HepG2 (cell line): Measurements from ENCODE around the gene TBX5. TPM values are rescaled to one million over a fixed set of nuclear protein-coding genes. Genes with fewer than 3 reads are reported as not detected.

Source experiments
- ATAC-seq: fragments of 200-7000 bp; cut with Tn5 transposase; 3 replicates; pipeline ENCODE4 v1.9.1; 2020; ENCODE audit warnings: mild to moderate bottlenecking, moderate library complexity
- BruUV-seq: library from RNA; stranded (reverse); fragments of 400-500 nt; replicated peaks from 2 replicates; lab custom pipeline; 2021; lab: Mats Ljungman, UMichigan
- CTCF ChIA-PET: fragments of 300-600 bp; formaldehyde crosslinking; extraction: SDS; loops from one replicate; lab custom pipeline; 2021; ENCODE audit warnings: low total read pairs, inconsistent platforms, low intra/inter-chr PET ratio; lab: Yijun Ruan, JAX
- POLR2A ChIA-PET: fragments of 350-600 bp; sonication (Branson Sonifier 250); formaldehyde crosslinking; loops from one replicate; lab custom pipeline; 2020; ENCODE audit warnings: antibody characterized with exemption, inconsistent platforms; lab: Yijun Ruan, JAX
- DNase-seq: peaks from one replicate; pipeline ENCODE4 v3.0.0-alpha.2; 2015; ENCODE audit warnings: low spot score
- FAIRE-seq: peaks from 3 replicates; lab custom pipeline; 2011; peaks lifted over from hg19 to GRCh38; lab: Jason Lieb, UNC
- H2AFZ ChIP-seq: one replicate; pipeline ENCODE4 v1.6.1; 2011; ENCODE audit warnings: low read length, inconsistent platforms
- H3K27ac ChIP-seq: fragments of 300-600 bp; 3 replicates; pipeline ENCODE4 v1.8.0; 2011; ENCODE audit warnings: mixed run types, mild to moderate bottlenecking, mixed read lengths, low read length, inconsistent platforms; ENCODE audit not compliant: insufficient read depth; ENCODE audit errors: extremely low read length
- H3K27me3 ChIP-seq, 2 experiments: fragments of 200-600 bp in 1 of 2; 2 replicates in 1 of 2; 3 replicates in 1 of 2; pipeline versions ENCODE4 v1.6.0 to v1.8.0; 2011; ENCODE audit warnings: low read length in 2 of 2, mild to moderate bottlenecking in 2 of 2, moderate library complexity in 2 of 2, inconsistent platforms in 1 of 2; ENCODE audit not compliant: insufficient read depth in 2 of 2, control insufficient read depth in 1 of 2
- H3K36me3 ChIP-seq, 2 experiments: fragments of 200-600 bp in 1 of 2; replicated peaks in 1 of 2; 2 replicates in 1 of 2; 3 replicates in 1 of 2; pipeline versions ENCODE4 v1.5.1 to v1.8.0; 2011; ENCODE audit warnings: low read length in 2 of 2, inconsistent platforms in 1 of 2; ENCODE audit not compliant: insufficient read depth in 2 of 2, control insufficient read depth in 1 of 2
- H3K4me1 ChIP-seq: 2 replicates; pipeline ENCODE4 v1.5.1; 2012; ENCODE audit warnings: low read length, inconsistent platforms; ENCODE audit not compliant: insufficient read depth
- H3K4me2 ChIP-seq: 2 replicates; pipeline ENCODE4 v1.6.0; 2011; ENCODE audit warnings: low read depth, low read length, inconsistent platforms
- H3K4me3 ChIP-seq, 3 experiments: fragments of 200-600 bp in 1 of 3; sonication (generic), shearing (Covaris generic) in 1 of 3; replicated peaks in 1 of 3; 2 replicates each; pipeline ENCODE4 v1.5.1; 2011 to 2016; ENCODE audit warnings: low read length in 3 of 3, inconsistent platforms in 2 of 3, low read depth in 2 of 3, mild to moderate bottlenecking in 2 of 3, control low read depth in 1 of 3, mixed read lengths in 1 of 3; ENCODE audit not compliant: insufficient read depth in 1 of 3
- H3K79me2 ChIP-seq: one replicate; pipeline ENCODE4 v1.6.1; 2011; ENCODE audit warnings: low read length, inconsistent platforms; ENCODE audit not compliant: insufficient read depth
- H3K9ac ChIP-seq: 2 replicates; pipeline ENCODE4 v1.6.0; 2011; ENCODE audit warnings: mild to moderate bottlenecking, low read depth, low read length, inconsistent platforms; ENCODE audit not compliant: insufficient read depth
- H3K9me3 ChIP-seq: 2 replicates; pipeline ENCODE4 v1.5.1; 2012; ENCODE audit warnings: mild to moderate bottlenecking, low read length
- H4K20me1 ChIP-seq: 2 replicates; pipeline ENCODE4 v1.6.0; 2011; ENCODE audit warnings: inconsistent platforms, mild to moderate bottlenecking, low read length, moderate library complexity; ENCODE audit not compliant: insufficient read depth
- CEBPG ChIP-seq: IDR thresholded peaks from 2 replicates; pipeline ENCODE4 v1.6.1; 2016
- RFXAP ChIP-seq: sonication (generic); formaldehyde crosslinking; IDR thresholded peaks from 2 replicates; pipeline ENCODE4 v1.4.0; 2020; ENCODE audit warnings: missing genetic modification reagents, borderline replicate concordance
- SOX13 ChIP-seq, 3 experiments: fragments of 450-650 bp in 1 of 3; sonication (generic) in 1 of 3; formaldehyde crosslinking in 1 of 3; IDR thresholded peaks in 2 of 3; conservative IDR thresholded peaks in 1 of 3; 2 replicates each; pipeline versions ENCODE4 v1.5.0 to v1.6.1; 2016 to 2020; ENCODE audit warnings: antibody characterized with exemption in 1 of 3, mild to moderate bottlenecking in 1 of 3, missing compliant biosample characterization in 1 of 3, missing genetic modification reagents in 1 of 3, moderate library complexity in 1 of 3
- TCF7 ChIP-seq: sonication (generic); IDR thresholded peaks from 2 replicates; pipeline ENCODE4 v1.6.1; 2016; ENCODE audit warnings: antibody characterized with exemption, low read depth
- U2AF1 ChIP-seq: fragments of 200-400 bp; formaldehyde crosslinking; optimal IDR thresholded peaks from 2 replicates; pipeline ENCODE3; 2017; ENCODE audit warnings: mild to moderate bottlenecking, low read depth, low read length
- ZNF253 ChIP-seq: sonication (generic); formaldehyde crosslinking; IDR thresholded peaks from 2 replicates; pipeline ENCODE4 v1.8.0; 2022; ENCODE audit warnings: mild to moderate bottlenecking, missing genetic modification reagents, borderline replicate concordance
- ZNF318 ChIP-seq: sonication (generic); formaldehyde crosslinking; IDR thresholded peaks from 2 replicates; pipeline ENCODE4 v1.4.0; 2020; ENCODE audit warnings: mild to moderate bottlenecking, missing genetic modification reagents
- WGBS: methylation state at CpG from one replicate; pipeline ENCODE4 v1.1.6; 2017; ENCODE audit warnings: low lambda C conversion rate; 5-methylcytosine and 5-hydroxymethylcytosine counted together
- in situ Hi-C: cut with HindIII; loops from 2 replicates; pipeline ENCODE4 v1.10.0; 2017; ENCODE audit warnings: low pct_unique_long_range_greater_than_20kb; ENCODE audit not compliant: extremely low pct_ligation_motif_present
- intact Hi-C: fragments of 100-400 bp; cut with micrococcal nuclease; formaldehyde crosslinking; loops from one replicate; pipeline ENCODE4 v1.10.0; 2022; ENCODE audit not compliant: unreplicated experiment
- polyA plus RNA-seq, 8 experiments: library from polyadenylated mRNA; depleted of rRNA in 3 of 8; stranded (reverse) in 7 of 8; unstranded in 1 of 8; fragments of >200 nt; fragmentation: Illumina TruSeq in 4 of 8; extraction: Trizol in 4 of 8; gene quantifications; 2 replicates each; pipeline versions ENCODE4 v1.2.1 to v1.2.3, GENCODE V29; 2011 to 2016; ENCODE audit warnings: low read depth in 4 of 8, missing spikeins in 1 of 8, mixed read lengths in 1 of 8; ENCODE audit not compliant: insufficient read depth in 1 of 8
- total RNA-seq, 5 experiments: library from RNA; depleted of rRNA; stranded (reverse); fragments of >200 nt; fragmentation: Illumina TruSeq; extraction: Trizol; gene quantifications; 2 replicates each; pipeline ENCODE4 v1.2.3, GENCODE V29; 2016; ENCODE audit warnings: low read depth in 1 of 5

The TBX5 gene
- total and polyA plus RNA-seq, 2 of the 13 experiments (the other 11 are each of a cell fraction or from before 2014, with no cell fraction given) = not detected

GRCh38 chr12:114335607-114336006 is 70.3 kb downstream of the TBX5 start:
- Histone ChIP-seq H3K4me1 (no peaks in the 10 kb centered on the region), H4K20me1 (no peaks in the 10 kb centered on the region), H3K36me3 (no peaks in the 10 kb centered on the region)
- FAIRE-seq (no peak), DNase-seq (no peak)
- TF ChIP-seq TCF7 = no peak
- TF ChIP-seq, all 625 proteins: peak for 0
- ATAC-seq = no peak
- Histone ChIP-seq H3K4me2 (no peak overlapping the region), H3K9me3 (no peaks in the 10 kb centered on the region), H3K9ac (no peak overlapping the region), H2AFZ (no peak overlapping the region), H3K27me3 (0 out of 5 replicates have a peak, but pooled peaks cover 0 to under 1% of the 10 kb centered on the region in 2 experiments), H3K4me3 (no peak overlapping the region), H3K79me2 (no peaks in the 10 kb centered on the region), H3K27ac (no peak overlapping the region)
- no TSS peak for BruUV-seq
- ChIA-PET CTCF (no interaction called here), POLR2A (no interaction called here)
- in situ Hi-C loops (no loop called here), intact Hi-C loops (no loop called here)
- WGBS = 19% methylated on average over 3 of the region's 5 CpGs

GRCh38 chr12:114334395-114334794 is 71.5 kb downstream of the TBX5 start:
- no peaks in the 10 kb centered on the region for H3K36me3 ChIP-seq
- 33% methylated on average over 5 of the region's 5 CpGs for WGBS
- in situ Hi-C loops = no loop called here
- H4K20me1 ChIP-seq = no peaks in the 10 kb centered on the region
- H3K79me2 ChIP-seq = no peaks in the 10 kb centered on the region
- TF ChIP-seq U2AF1 (no peak), ZNF318 (no peak), SOX13 (IDR thresholded peaks at IDR 0.05) (no peak), SOX13 (CRISPR knock-in tag; conservative IDR thresholded peaks at IDR 0.05 in 1 of 2, IDR thresholded peaks at IDR 0.05 in 1 of 2) (no peak), RFXAP (CRISPR knock-in tag) (no peak), ZNF253 (no peak), CEBPG (CRISPR knock-in tag) (no peak)
- TF ChIP-seq, all 625 proteins: peak for 0
- H3K4me3 ChIP-seq = no peak overlapping the region
- DNase-seq (no peak), ATAC-seq (no peak), FAIRE-seq (no peak)
- CTCF ChIA-PET = no interaction called here
- H3K9me3 ChIP-seq = no peaks in the 10 kb centered on the region
- intact Hi-C loops = no loop called here
- no peaks in the 10 kb centered on the region for H3K4me1 ChIP-seq
- no peak overlapping the region for H3K27ac ChIP-seq
- POLR2A ChIA-PET = no interaction called here
- no peak overlapping the region for H3K9ac ChIP-seq
- H3K27me3 ChIP-seq = no peaks in the 10 kb centered on the region
- no TSS peak for BruUV-seq
- H2AFZ ChIP-seq = no peak overlapping the region
- no peak overlapping the region for H3K4me2 ChIP-seq
